GM19238 (cell line): ENCODE data around the gene RBM34.
"Not testable (repeated sequence)": the region's sequence is repeated elsewhere in the genome, so short reads cannot be mapped to it uniquely, and the experiment has no call there.

ENCODE experiments used
- DNase-seq: peaks from one replicate; pipeline ENCODE4 v3.0.0; 2011; ENCODE audit warnings: low spot score; ENCODE audit not compliant: insufficient read length

The RBM34 gene

DNA sequence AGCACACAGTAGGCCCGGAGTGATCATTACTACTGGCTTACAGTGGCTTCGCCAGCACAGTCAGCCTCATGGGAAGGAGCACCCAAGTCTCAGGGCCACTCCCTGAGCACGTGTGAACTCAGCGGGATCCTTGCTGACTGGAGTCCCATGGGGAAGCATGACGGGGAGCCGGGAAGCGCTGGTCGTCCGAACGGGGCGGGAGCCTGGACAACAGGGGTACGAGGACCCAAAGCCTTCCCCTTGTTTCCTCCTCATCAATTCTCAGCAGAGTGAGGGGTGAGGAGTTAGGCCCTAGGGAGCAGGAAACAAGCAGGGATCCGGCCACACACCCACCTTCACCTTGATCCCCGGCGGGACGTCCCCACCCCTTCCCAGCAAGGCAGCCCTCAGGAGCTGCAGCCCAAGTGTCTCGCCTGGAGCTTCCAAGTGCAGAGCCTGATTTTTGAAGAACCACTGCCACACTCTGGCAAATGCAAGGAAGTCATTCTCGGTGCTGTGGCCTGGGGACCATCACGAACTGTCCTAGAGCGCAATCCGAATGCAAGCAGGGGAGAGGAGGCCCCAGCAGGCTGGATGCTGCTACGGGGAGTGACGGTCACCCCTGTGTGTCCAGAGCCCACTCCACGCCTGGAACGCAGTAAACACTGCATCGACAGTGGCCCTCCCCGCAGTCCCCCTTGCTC is 67.9 kb downstream of the RBM34 start:
- no peak for DNase-seq

- not testable (repeated sequence) for DNase-seq
Measured at GRCh38 chr1:235092415-235092814, 68.6 kb downstream of the RBM34 start.

- not testable (repeated sequence) for DNase-seq
Measured at GRCh38 chr1:235092045-235092406, 69.0 kb downstream of the RBM34 start.

GRCh38 chr1:235091319-235092044 is 69.6 kb downstream of the RBM34 start:
- not testable (repeated sequence) for DNase-seq

GRCh38 chr1:235090406-235091069 is 70.5 kb downstream of the RBM34 start:
- no peak for DNase-seq

DNA sequence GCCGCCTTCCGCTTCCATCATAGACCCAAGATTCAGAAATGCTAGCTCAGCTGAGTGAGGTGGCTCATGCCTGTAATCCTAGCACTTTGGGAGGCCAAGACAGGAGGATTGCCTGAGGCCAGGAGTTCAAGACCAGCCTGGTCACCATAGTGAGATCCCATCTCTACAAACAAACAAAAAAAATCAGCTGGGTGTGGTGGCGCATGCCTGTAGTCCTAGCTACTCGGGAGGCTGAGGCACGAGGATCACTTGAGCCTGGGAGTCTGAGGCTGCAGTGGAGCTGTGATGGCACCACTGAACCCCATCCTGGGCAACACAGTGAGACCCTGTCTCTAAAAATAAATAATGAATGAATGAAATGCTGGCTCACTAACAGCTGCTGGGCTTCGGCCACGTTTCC is 72.1 kb downstream of the RBM34 start:
- no peak for DNase-seq

GRCh38 chr1:235088430-235088829 is 72.6 kb downstream of the RBM34 start:
- no peak for DNase-seq

DNA sequence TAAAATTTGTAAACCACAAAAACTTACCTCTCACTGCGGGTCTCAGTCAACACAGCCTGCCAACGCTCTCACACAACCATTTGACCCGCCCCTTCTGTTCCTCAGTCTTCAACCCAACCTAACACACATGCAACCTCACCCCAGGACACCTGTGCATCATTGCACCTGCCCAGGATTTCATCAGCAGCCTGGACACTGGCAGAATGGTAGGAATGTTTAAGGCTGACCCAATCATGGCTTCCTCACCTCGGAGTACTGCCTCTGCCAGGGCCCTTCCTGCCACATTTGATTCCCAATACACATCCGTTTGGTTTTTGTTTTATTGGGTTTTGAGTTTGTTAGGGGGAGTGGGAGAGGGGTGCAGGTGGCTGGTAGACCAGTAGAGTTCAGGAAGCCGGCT is 73.1 kb downstream of the RBM34 start:
- no peak for DNase-seq

- DNase-seq = not testable (repeated sequence)
Measured at GRCh38 chr1:235085411-235086117, 75.5 kb downstream of the RBM34 start.
